Keratinocyte (primary cell): Measurements from ENCODE around the gene DIPK1B. TPM values are rescaled to one million over a fixed set of nuclear protein-coding genes. Genes with fewer than 3 reads are reported as not detected.

ENCODE experiments used
- DNase-seq: peaks from one replicate; pipeline ENCODE4 v3.0.0-alpha.2; 2011; ENCODE audit warnings: low read depth, missing footprints, low spot score
- FAIRE-seq: peaks from 2 replicates; lab custom pipeline; 2011; peaks lifted over from hg19 to GRCh38; lab: Jason Lieb, UNC
- H2AFZ ChIP-seq: 2 replicates; pipeline ENCODE4 v1.6.0; 2012; ENCODE audit warnings: low read length, control low read depth, inconsistent platforms; ENCODE audit not compliant: control insufficient read depth
- H3K27ac ChIP-seq: 2 replicates; pipeline ENCODE4 v1.5.1; 2011; ENCODE audit warnings: low read length; ENCODE audit not compliant: control insufficient read depth, insufficient read depth
- H3K27me3 ChIP-seq: 3 replicates; pipeline ENCODE4 v1.6.0; 2011; ENCODE audit warnings: low read length; ENCODE audit not compliant: control insufficient read depth, insufficient read depth; ENCODE audit errors: extremely low read depth
- H3K36me3 ChIP-seq, 2 experiments: 2 replicates in 1 of 2; 3 replicates in 1 of 2; pipeline ENCODE4 v1.5.1; 2011; ENCODE audit warnings: low read length in 2 of 2, mild to moderate bottlenecking in 1 of 2; ENCODE audit not compliant: control insufficient read depth in 2 of 2, insufficient read depth in 2 of 2; ENCODE audit errors: extremely low read depth in 1 of 2
- H3K4me1 ChIP-seq: 3 replicates; pipeline ENCODE4 v1.5.1; 2011; ENCODE audit warnings: low read length; ENCODE audit not compliant: control insufficient read depth, insufficient read depth; ENCODE audit errors: extremely low read depth
- H3K4me2 ChIP-seq: 3 replicates; pipeline ENCODE4 v1.6.0; 2011; ENCODE audit warnings: low read depth, low read length; ENCODE audit not compliant: control insufficient read depth, insufficient read depth; ENCODE audit errors: extremely low read depth
- H3K4me3 ChIP-seq, 3 experiments: fragments of 200-600 bp in 1 of 3; sonication (generic) in 1 of 3; 2 replicates in 2 of 3; 3 replicates in 1 of 3; pipeline ENCODE4 v1.5.1; 2011 to 2016; ENCODE audit warnings: low read length in 3 of 3, mild to moderate bottlenecking in 3 of 3, control low read depth in 2 of 3, inconsistent platforms in 1 of 3, low read depth in 1 of 3, mixed read lengths in 1 of 3, mixed run types in 1 of 3, moderate library complexity in 1 of 3; ENCODE audit not compliant: control insufficient read depth in 2 of 3, insufficient read depth in 2 of 3; ENCODE audit errors: extremely low read depth in 1 of 3
- H3K79me2 ChIP-seq: 2 replicates; pipeline ENCODE4 v1.6.0; 2012; ENCODE audit warnings: low read length; ENCODE audit not compliant: control insufficient read depth, insufficient read depth
- H3K9ac ChIP-seq: 3 replicates; pipeline ENCODE4 v1.6.0; 2011; ENCODE audit warnings: low read length; ENCODE audit not compliant: control insufficient read depth, insufficient read depth; ENCODE audit errors: extremely low read depth
- H3K9me1 ChIP-seq: 3 replicates; pipeline ENCODE4 v1.6.0; 2011; ENCODE audit warnings: low read length; ENCODE audit not compliant: control insufficient read depth, insufficient read depth; ENCODE audit errors: extremely low read depth
- H3K9me3 ChIP-seq: 2 replicates; pipeline ENCODE4 v1.5.1; 2012; ENCODE audit warnings: low read depth, low read length; ENCODE audit not compliant: control insufficient read depth
- H4K20me1 ChIP-seq: 3 replicates; pipeline ENCODE4 v1.6.0; 2011; ENCODE audit warnings: low read length; ENCODE audit not compliant: control insufficient read depth, insufficient read depth; ENCODE audit errors: extremely low read depth
- EZH2 ChIP-seq: IDR thresholded peaks from one replicate; pipeline ENCODE4 v1.6.1; 2012; ENCODE audit warnings: inconsistent platforms, mild to moderate bottlenecking, low read length, moderate library complexity
- dilution Hi-C: fragments of 300-500 bp; cut with MboI; formaldehyde crosslinking; loops from one replicate; pipeline ENCODE4 v1.7.0; 2020; ENCODE audit warnings: low sequenced_read_pairs; ENCODE audit not compliant: extremely low pct_ligation_motif_present
- polyA plus RNA-seq, 5 experiments: library from polyadenylated mRNA; depleted of rRNA in 3 of 5; stranded (reverse) in 3 of 5; stranded (forward) in 1 of 5; unstranded in 1 of 5; fragments of >200 nt; gene quantifications; 1 replicate in 1 of 5; 2 replicates in 3 of 5; 3 replicates in 1 of 5; pipeline versions ENCODE4 v1.2.1 to v1.2.3, GENCODE V29; 2011 to 2012; ENCODE audit warnings: missing spikeins in 2 of 5, low read depth in 1 of 5, low replicate concordance in 1 of 5
- TF ChIP-seq, protein P1 (sequence below), 3 experiments: IDR thresholded peaks in 1 of 3; conservative IDR thresholded peaks in 1 of 3; optimal IDR thresholded peaks in 1 of 3; 2 replicates in 2 of 3; 3 replicates in 1 of 3; pipeline versions ENCODE3 to v1.5.1; 2011; ENCODE audit warnings: low read length in 3 of 3, mild to moderate bottlenecking in 3 of 3, moderate library complexity in 2 of 3, control low read depth in 1 of 3, inconsistent platforms in 1 of 3; ENCODE audit not compliant: insufficient read depth in 2 of 3; ENCODE audit errors: extremely low read depth in 1 of 3

The DIPK1B gene
- polyA plus RNA-seq, 1 donor (not counting 4 experiments of a cell fraction or from before 2014, with no cell fraction given), result not detected

DNA sequence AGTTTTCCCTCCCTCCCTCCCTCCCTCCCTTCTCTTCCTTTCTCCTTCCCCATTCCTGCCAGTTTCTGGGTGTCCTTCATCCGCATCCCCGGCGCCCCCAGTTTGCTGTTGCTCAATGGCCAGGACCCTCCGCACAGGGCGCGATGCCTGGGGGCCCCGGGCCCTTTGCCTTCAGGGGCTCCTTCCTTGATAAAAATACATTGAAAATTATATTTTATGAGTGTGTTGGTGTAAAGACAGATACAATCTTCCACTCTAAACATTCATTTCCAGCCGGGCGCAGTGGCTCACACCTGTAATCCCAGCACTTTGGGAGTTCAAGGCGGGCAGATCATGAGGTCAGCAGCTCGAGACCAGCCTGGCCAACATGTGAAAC, 17.5 kb upstream of the DIPK1B start:
- H3K4me1 ChIP-seq, result peaks cover 17% of the 10 kb centered on the region
- DNase-seq (no peak), FAIRE-seq (no peak)
- no peak overlapping the region for H3K9ac ChIP-seq
- peaks cover 5% of the 10 kb centered on the region for H4K20me1 ChIP-seq
- H3K79me2 ChIP-seq, result no peaks in the 10 kb centered on the region
- H3K27ac ChIP-seq, result no peak overlapping the region
- dilution Hi-C loops, result no loop called here
- no peak overlapping the region for H2AFZ ChIP-seq
- H3K4me3 ChIP-seq, result no peak overlapping the region
- peaks cover 14% of the 10 kb centered on the region for H3K27me3 ChIP-seq
- H3K9me1 ChIP-seq, result no peaks in the 10 kb centered on the region
- H3K4me2 ChIP-seq, result no peak overlapping the region
- H3K36me3 ChIP-seq, result no peaks in the 10 kb centered on the region
- H3K9me3 ChIP-seq, result no peaks in the 10 kb centered on the region
- TF ChIP-seq EZH2, result no peak

DNA sequence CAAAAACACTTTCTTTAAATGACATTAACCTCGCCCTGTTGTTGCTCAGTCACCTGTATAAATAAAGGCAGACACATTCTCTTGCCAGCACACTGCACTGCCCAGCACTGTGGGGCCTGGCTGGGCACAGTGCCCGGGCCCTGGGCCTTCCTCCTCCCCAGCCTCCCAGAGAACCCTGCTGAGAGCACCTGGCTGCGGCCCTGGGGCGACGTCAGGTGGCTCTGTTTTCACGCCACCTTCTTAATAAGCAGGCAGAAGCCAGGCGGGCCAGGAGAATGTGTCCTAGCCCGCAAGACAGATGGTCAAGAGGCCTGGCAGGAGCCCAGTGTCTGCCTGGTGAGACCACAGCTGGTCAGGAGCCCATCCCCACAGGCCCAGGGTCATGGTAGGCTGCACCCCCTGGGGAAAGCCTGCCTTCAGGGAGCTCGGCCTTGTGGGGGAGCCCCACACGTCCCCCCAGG, 16.9 kb upstream of the DIPK1B start:
- Histone ChIP-seq H3K27ac (no peak overlapping the region), H3K79me2 (no peaks in the 10 kb centered on the region), H3K9me3 (no peaks in the 10 kb centered on the region), H4K20me1 (peaks cover 5% of the 10 kb centered on the region), H3K36me3 (no peaks in the 10 kb centered on the region), H2AFZ (no peak overlapping the region), H3K9ac (no peak overlapping the region), H3K9me1 (no peaks in the 10 kb centered on the region), H3K4me2 (no peak overlapping the region), H3K27me3 (peaks cover 14% of the 10 kb centered on the region), H3K4me3 (no peak overlapping the region), H3K4me1 (peaks cover 17% of the 10 kb centered on the region)
- no peak for DNase-seq
- FAIRE-seq, result no peak
- TF ChIP-seq EZH2, result no peak
- TF ChIP-seq, protein P1, sequence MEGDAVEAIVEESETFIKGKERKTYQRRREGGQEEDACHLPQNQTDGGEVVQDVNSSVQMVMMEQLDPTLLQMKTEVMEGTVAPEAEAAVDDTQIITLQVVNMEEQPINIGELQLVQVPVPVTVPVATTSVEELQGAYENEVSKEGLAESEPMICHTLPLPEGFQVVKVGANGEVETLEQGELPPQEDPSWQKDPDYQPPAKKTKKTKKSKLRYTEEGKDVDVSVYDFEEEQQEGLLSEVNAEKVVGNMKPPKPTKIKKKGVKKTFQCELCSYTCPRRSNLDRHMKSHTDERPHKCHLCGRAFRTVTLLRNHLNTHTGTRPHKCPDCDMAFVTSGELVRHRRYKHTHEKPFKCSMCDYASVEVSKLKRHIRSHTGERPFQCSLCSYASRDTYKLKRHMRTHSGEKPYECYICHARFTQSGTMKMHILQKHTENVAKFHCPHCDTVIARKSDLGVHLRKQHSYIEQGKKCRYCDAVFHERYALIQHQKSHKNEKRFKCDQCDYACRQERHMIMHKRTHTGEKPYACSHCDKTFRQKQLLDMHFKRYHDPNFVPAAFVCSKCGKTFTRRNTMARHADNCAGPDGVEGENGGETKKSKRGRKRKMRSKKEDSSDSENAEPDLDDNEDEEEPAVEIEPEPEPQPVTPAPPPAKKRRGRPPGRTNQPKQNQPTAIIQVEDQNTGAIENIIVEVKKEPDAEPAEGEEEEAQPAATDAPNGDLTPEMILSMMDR (optimal IDR thresholded peaks at IDR 0.05 in 1 of 3, IDR thresholded peaks at IDR 0.05 in 1 of 3, conservative IDR thresholded peaks at IDR 0.05 in 1 of 3; ENCODE audit: extremely low read depth in 1 of 3, insufficient read depth in 2 of 3, low read length in 3 of 3), result no peak
- dilution Hi-C loops, result no loop called here

DNA sequence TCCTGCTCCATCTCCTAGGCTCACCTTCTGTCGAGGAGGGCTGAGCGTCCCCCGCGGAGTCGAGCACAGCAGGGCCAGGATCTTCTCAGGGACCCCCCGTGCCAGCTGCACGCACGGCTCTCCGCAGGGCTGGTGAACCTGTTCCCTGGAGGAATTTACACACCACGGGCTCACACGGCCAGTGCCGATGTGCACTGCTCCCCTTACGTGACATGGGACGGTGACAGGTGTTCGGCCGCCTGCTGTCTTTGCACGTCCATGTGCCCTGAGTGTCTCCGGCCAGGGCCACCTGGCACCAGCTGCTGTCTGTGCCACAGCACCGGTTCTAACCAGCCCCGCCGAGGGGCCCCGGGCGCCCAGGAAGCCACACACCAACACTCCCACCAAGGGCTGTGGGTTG, 16.4 kb upstream of the DIPK1B start:
- Histone ChIP-seq H3K4me1 (peaks cover 17% of the 10 kb centered on the region), H3K27me3 (peaks cover 17% of the 10 kb centered on the region), H3K4me3 (no peak overlapping the region), H4K20me1 (peaks cover 5% of the 10 kb centered on the region), H3K9ac (no peak overlapping the region), H3K9me1 (no peaks in the 10 kb centered on the region), H3K36me3 (no peaks in the 10 kb centered on the region), H2AFZ (no peak overlapping the region), H3K79me2 (no peaks in the 10 kb centered on the region), H3K27ac (no peak overlapping the region), H3K9me3 (no peaks in the 10 kb centered on the region), H3K4me2 (no peak overlapping the region)
- FAIRE-seq, result no peak
- dilution Hi-C loops, result no loop called here
- TF ChIP-seq, protein P1 (optimal IDR thresholded peaks at IDR 0.05 in 1 of 3, IDR thresholded peaks at IDR 0.05 in 1 of 3, conservative IDR thresholded peaks at IDR 0.05 in 1 of 3; ENCODE audit: extremely low read depth in 1 of 3, insufficient read depth in 2 of 3, low read length in 3 of 3), result no peak
- TF ChIP-seq EZH2, result no peak
- no peak for DNase-seq
